ENCODE data around the gene TTC22.

Gene TTC22

GRCh38 chr1:54796902-54797301 lies 4.2 kb downstream of the TTC22 start:
- H3K79me1 ChIP-seq (ENCODE audit: low read length) = no peaks in the 10 kb centered on the region
- no peak overlapping the region for H2BK5ac ChIP-seq (ENCODE audit: low read length)
- no peak overlapping the region for H3K9ac ChIP-seq (ENCODE audit: low read length)
- no peak overlapping the region for H3K27ac ChIP-seq (ENCODE audit: low read depth, low read length)
- H2BK15ac ChIP-seq (replicated peaks; ENCODE audit: low read depth) = no peak overlapping the region
- H3K79me2 ChIP-seq (ENCODE audit: control insufficient read depth, insufficient read depth, low read length) = no peaks in the 10 kb centered on the region
- no peak overlapping the region for H3K4me3 ChIP-seq (ENCODE audit: low read length)
- no CpG with 5 or more reads among the region's 2 CpGs for WGBS (ENCODE audit: extremely low coverage, insufficient coverage, low lambda C conversion rate)
- H2BK120ac ChIP-seq (ENCODE audit: low read depth, low read length) = no peak overlapping the region
- H3K23ac ChIP-seq (ENCODE audit: low read length) = no peak overlapping the region
- H3K18ac ChIP-seq (ENCODE audit: low read length) = no peak overlapping the region
- H4K5ac ChIP-seq (ENCODE audit: low read length) = no peak overlapping the region
- no peak overlapping the region for H3K4ac ChIP-seq (ENCODE audit: low read depth, low read length)
- H4K8ac ChIP-seq (ENCODE audit: low read depth, low read length) = no peak overlapping the region
- no peak overlapping the region for H3K56ac ChIP-seq (ENCODE audit: low read length)
- no peak overlapping the region for H2AK5ac ChIP-seq (ENCODE audit: low read length)
- no peak for DNase-seq
- H3K27me3 ChIP-seq (ENCODE audit: insufficient read depth, low read length, poor library complexity) = no peaks in the 10 kb centered on the region
- H3K4me2 ChIP-seq (ENCODE audit: low read length) = no peak overlapping the region
- H3K36me3 ChIP-seq (ENCODE audit: control insufficient read depth, insufficient read depth, low read length) = no peaks in the 10 kb centered on the region
- no peaks in the 10 kb centered on the region for H3K4me1 ChIP-seq (ENCODE audit: control insufficient read depth, low read depth, low read length)

DNA sequence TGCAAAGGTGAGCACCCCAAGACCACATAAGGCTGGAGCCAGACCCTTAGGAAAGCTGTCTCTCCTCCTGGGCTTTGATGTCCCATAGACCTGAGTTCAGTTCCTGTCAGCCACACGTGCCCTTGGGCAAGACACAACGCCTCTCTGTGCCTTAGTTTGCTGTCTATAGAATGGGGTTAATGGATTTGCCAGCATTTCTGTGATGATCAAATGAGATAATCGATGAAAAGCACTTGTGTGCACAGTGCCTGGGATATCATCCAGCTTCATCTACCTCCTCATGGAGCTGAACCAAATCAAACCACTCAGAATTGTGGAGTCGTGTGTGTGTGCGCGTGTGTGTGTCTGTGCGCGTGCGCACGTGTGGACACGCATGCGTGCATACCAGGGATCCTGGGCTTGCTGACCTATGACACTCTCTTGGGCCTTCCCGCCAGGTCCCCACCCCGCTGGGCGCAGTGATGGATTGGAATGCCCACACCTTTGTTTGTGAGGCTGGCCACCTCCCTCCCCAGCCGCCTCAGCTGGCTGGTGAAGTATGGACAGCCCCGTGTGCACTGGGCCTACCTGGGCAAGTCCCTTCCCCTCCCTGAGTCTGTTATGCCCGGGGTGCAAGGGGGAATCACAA lies 5.2 kb downstream of the TTC22 start:
- no peak for DNase-seq
- Histone ChIP-seq H2AK5ac (ENCODE audit: low read length) (no peak overlapping the region), H2BK15ac (replicated peaks; ENCODE audit: low read depth) (no peak overlapping the region), H3K79me1 (ENCODE audit: low read length) (no peaks in the 10 kb centered on the region), H3K36me3 (ENCODE audit: control insufficient read depth, insufficient read depth, low read length) (no peaks in the 10 kb centered on the region), H3K4ac (ENCODE audit: low read depth, low read length) (no peak overlapping the region), H4K8ac (ENCODE audit: low read depth, low read length) (no peak overlapping the region), H3K9ac (ENCODE audit: low read length) (no peak overlapping the region), H2BK120ac (ENCODE audit: low read depth, low read length) (no peak overlapping the region), H4K5ac (ENCODE audit: low read length) (no peak overlapping the region), H3K4me2 (ENCODE audit: low read length) (no peak overlapping the region), H3K23ac (ENCODE audit: low read length) (no peak overlapping the region), H3K18ac (ENCODE audit: low read length) (no peak overlapping the region), H2BK5ac (ENCODE audit: low read length) (no peak overlapping the region), H3K27me3 (ENCODE audit: insufficient read depth, low read length, poor library complexity) (no peaks in the 10 kb centered on the region), H3K4me3 (ENCODE audit: low read length) (no peak overlapping the region), H3K27ac (ENCODE audit: low read depth, low read length) (no peak overlapping the region), H3K79me2 (ENCODE audit: control insufficient read depth, insufficient read depth, low read length) (no peaks in the 10 kb centered on the region), H3K56ac (ENCODE audit: low read length) (no peak overlapping the region), H3K4me1 (ENCODE audit: control insufficient read depth, low read depth, low read length) (no peaks in the 10 kb centered on the region)
- WGBS (ENCODE audit: extremely low coverage, insufficient coverage, low lambda C conversion rate) = no CpG with 5 or more reads among the region's 18 CpGs

DNA sequence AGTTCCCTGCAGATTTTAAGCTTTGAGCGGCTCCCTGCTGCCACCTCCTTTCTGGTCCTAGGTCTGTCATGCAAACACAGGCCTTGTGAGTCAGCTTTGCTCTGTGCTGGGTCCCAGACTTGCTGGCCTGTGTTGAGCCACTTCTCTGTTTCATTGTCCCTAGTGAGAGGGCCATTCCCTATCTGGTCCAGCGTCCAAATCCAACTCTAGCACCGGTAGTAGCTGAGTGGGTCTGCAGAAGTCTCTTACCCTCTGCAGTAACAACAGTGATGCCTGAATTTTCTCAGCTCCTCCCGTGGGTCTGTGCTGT lies 5.8 kb downstream of the TTC22 start:
- H3K23ac ChIP-seq (ENCODE audit: low read length) = no peak overlapping the region
- no peaks in the 10 kb centered on the region for H3K27me3 ChIP-seq (ENCODE audit: insufficient read depth, low read length, poor library complexity)
- no peak for DNase-seq
- H3K79me2 ChIP-seq (ENCODE audit: control insufficient read depth, insufficient read depth, low read length) = no peaks in the 10 kb centered on the region
- no peak overlapping the region for H3K4me3 ChIP-seq (ENCODE audit: low read length)
- H3K4ac ChIP-seq (ENCODE audit: low read depth, low read length) = no peak overlapping the region
- H4K5ac ChIP-seq (ENCODE audit: low read length) = no peak overlapping the region
- no peak overlapping the region for H2AK5ac ChIP-seq (ENCODE audit: low read length)
- H3K9ac ChIP-seq (ENCODE audit: low read length) = no peak overlapping the region
- H3K4me2 ChIP-seq (ENCODE audit: low read length) = no peak overlapping the region
- no CpG with 5 or more reads among the region's 4 CpGs for WGBS (ENCODE audit: extremely low coverage, insufficient coverage, low lambda C conversion rate)
- H3K36me3 ChIP-seq (ENCODE audit: control insufficient read depth, insufficient read depth, low read length) = no peaks in the 10 kb centered on the region
- H3K27ac ChIP-seq (ENCODE audit: low read depth, low read length) = no peak overlapping the region
- no peak overlapping the region for H4K8ac ChIP-seq (ENCODE audit: low read depth, low read length)
- H2BK5ac ChIP-seq (ENCODE audit: low read length) = no peak overlapping the region
- no peak overlapping the region for H2BK120ac ChIP-seq (ENCODE audit: low read depth, low read length)
- H3K56ac ChIP-seq (ENCODE audit: low read length) = no peak overlapping the region
- no peaks in the 10 kb centered on the region for H3K79me1 ChIP-seq (ENCODE audit: low read length)
- H3K4me1 ChIP-seq (ENCODE audit: control insufficient read depth, low read depth, low read length) = no peaks in the 10 kb centered on the region
- no peak overlapping the region for H3K18ac ChIP-seq (ENCODE audit: low read length)
- H2BK15ac ChIP-seq (replicated peaks; ENCODE audit: low read depth) = no peak overlapping the region

- WGBS (ENCODE audit: extremely low coverage, insufficient coverage, low lambda C conversion rate) = no CpG with 5 or more reads among the region's 4 CpGs
- Histone ChIP-seq H4K8ac (ENCODE audit: low read depth, low read length) (no peak overlapping the region), H3K9ac (ENCODE audit: low read length) (no peak overlapping the region), H3K4me1 (ENCODE audit: control insufficient read depth, low read depth, low read length) (no peaks in the 10 kb centered on the region), H3K18ac (ENCODE audit: low read length) (no peak overlapping the region), H3K27ac (ENCODE audit: low read depth, low read length) (no peak overlapping the region), H3K79me2 (ENCODE audit: control insufficient read depth, insufficient read depth, low read length) (no peaks in the 10 kb centered on the region), H3K36me3 (ENCODE audit: control insufficient read depth, insufficient read depth, low read length) (no peaks in the 10 kb centered on the region), H3K23ac (ENCODE audit: low read length) (no peak overlapping the region), H3K4ac (ENCODE audit: low read depth, low read length) (no peak overlapping the region), H2AK5ac (ENCODE audit: low read length) (no peak overlapping the region), H3K27me3 (ENCODE audit: insufficient read depth, low read length, poor library complexity) (no peaks in the 10 kb centered on the region), H3K4me2 (ENCODE audit: low read length) (no peak overlapping the region), H2BK120ac (ENCODE audit: low read depth, low read length) (no peak overlapping the region), H3K4me3 (ENCODE audit: low read length) (no peak overlapping the region), H2BK5ac (ENCODE audit: low read length) (no peak overlapping the region), H4K5ac (ENCODE audit: low read length) (no peak overlapping the region), H3K79me1 (ENCODE audit: low read length) (no peaks in the 10 kb centered on the region), H2BK15ac (replicated peaks; ENCODE audit: low read depth) (no peak overlapping the region), H3K56ac (ENCODE audit: low read length) (no peak overlapping the region)
- DNase-seq = no peak
These were observed 6.4 kb downstream of the TTC22 start for GRCh38 chr1:54794451-54795355.

DNA sequence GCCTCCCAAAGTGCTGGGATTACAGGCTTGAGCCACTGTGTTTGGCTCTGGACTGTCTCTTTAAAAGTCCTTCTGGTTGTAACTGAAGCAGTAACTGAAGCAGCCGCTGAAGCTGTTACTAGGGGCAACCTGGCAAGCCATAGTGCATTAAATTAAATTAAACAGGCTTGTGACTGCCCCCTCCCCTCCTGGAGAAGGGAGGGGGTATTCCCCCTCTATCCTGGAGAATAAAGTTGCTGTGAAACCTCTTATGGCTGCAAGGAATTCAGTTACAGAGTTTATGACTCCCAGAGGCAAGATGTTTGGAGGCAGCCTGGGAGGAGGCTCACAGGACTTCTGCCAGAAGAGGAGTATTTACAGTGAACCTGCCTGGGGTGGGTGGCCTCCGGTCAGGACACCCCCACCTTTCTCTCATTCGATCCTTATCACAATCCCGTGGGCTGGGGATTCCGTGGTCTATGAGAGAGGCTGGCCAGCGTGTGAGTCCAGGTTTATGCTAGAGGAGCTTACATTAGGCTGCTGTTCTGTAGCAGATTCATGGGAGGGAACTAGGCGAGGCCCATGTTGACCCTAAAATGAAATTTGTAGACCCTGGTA lies 8.3 kb downstream of the TTC22 start:
- H3K79me2 ChIP-seq (ENCODE audit: control insufficient read depth, insufficient read depth, low read length) = no peaks in the 10 kb centered on the region
- H3K79me1 ChIP-seq (ENCODE audit: low read length) = no peaks in the 10 kb centered on the region
- no peak overlapping the region for H2BK15ac ChIP-seq (replicated peaks; ENCODE audit: low read depth)
- H4K8ac ChIP-seq (ENCODE audit: low read depth, low read length) = no peak overlapping the region
- no peak overlapping the region for H3K4ac ChIP-seq (ENCODE audit: low read depth, low read length)
- H3K36me3 ChIP-seq (ENCODE audit: control insufficient read depth, insufficient read depth, low read length) = no peaks in the 10 kb centered on the region
- no peak overlapping the region for H2BK120ac ChIP-seq (ENCODE audit: low read depth, low read length)
- WGBS (ENCODE audit: extremely low coverage, insufficient coverage, low lambda C conversion rate) = no CpG with 5 or more reads among the region's 7 CpGs
- H3K4me2 ChIP-seq (ENCODE audit: low read length) = no peak overlapping the region
- H4K5ac ChIP-seq (ENCODE audit: low read length) = no peak overlapping the region
- H3K27ac ChIP-seq (ENCODE audit: low read depth, low read length) = no peak overlapping the region
- no peak overlapping the region for H3K23ac ChIP-seq (ENCODE audit: low read length)
- peaks cover 4% of the 10 kb centered on the region for H3K4me1 ChIP-seq (ENCODE audit: control insufficient read depth, low read depth, low read length)
- H3K9ac ChIP-seq (ENCODE audit: low read length) = no peak overlapping the region
- no peak overlapping the region for H3K18ac ChIP-seq (ENCODE audit: low read length)
- no peak overlapping the region for H2BK5ac ChIP-seq (ENCODE audit: low read length)
- no peak overlapping the region for H3K4me3 ChIP-seq (ENCODE audit: low read length)
- DNase-seq = no peak
- H3K56ac ChIP-seq (ENCODE audit: low read length) = no peak overlapping the region
- no peak overlapping the region for H2AK5ac ChIP-seq (ENCODE audit: low read length)
- no peaks in the 10 kb centered on the region for H3K27me3 ChIP-seq (ENCODE audit: insufficient read depth, low read length, poor library complexity)

Data from mesendoderm (in vitro differentiated cells).